Neural progenitor cell (in vitro differentiated cells): ENCODE measurements around the gene OR8H3. TPM values are rescaled to one million over a fixed set of nuclear protein-coding genes. Genes with fewer than 3 reads are reported as not detected.
A peak's percentile ranks its signal among the peaks of the same experiment; 100 is the strongest.

Experiments
- DNase-seq: peaks from one replicate; pipeline ENCODE4 v3.0.0-alpha.2; 2016; ENCODE audit warnings: low spot score
- H2AFZ ChIP-seq: fragments of 200-600 bp; sonication (generic); replicated peaks from 2 replicates; pipeline ENCODE4 v1.6.1; 2016; ENCODE audit warnings: antibody characterized with exemption
- H3F3A ChIP-seq: fragments of 200-600 bp; sonication (generic); 2 replicates; pipeline ENCODE4 v1.6.1; 2016; ENCODE audit warnings: antibody characterized with exemption, low read depth
- H3K27ac ChIP-seq: fragments of 200-600 bp; sonication (generic); 2 replicates; pipeline ENCODE4 v1.5.1; 2016; ENCODE audit warnings: mild to moderate bottlenecking
- H3K27me3 ChIP-seq: fragments of 200-600 bp; sonication (generic); 2 replicates; pipeline ENCODE4 v1.6.1; 2016; ENCODE audit warnings: mild to moderate bottlenecking, moderate library complexity
- H3K36me3 ChIP-seq: fragments of 200-600 bp; sonication (generic); 2 replicates; pipeline ENCODE4 v1.5.1; 2016
- H3K4me1 ChIP-seq: fragments of 200-600 bp; sonication (generic); 2 replicates; pipeline ENCODE4 v1.6.1; 2016; ENCODE audit warnings: mixed run types
- H3K4me2 ChIP-seq: fragments of 200-600 bp; sonication (generic); 2 replicates; pipeline ENCODE4 v1.6.1; 2016
- H3K4me3 ChIP-seq: fragments of 200-600 bp; sonication (generic); 2 replicates; pipeline ENCODE4 v1.5.1; 2016
- H3K79me2 ChIP-seq: fragments of 200-600 bp; sonication (generic); 2 replicates; pipeline ENCODE4 v1.6.1; 2016; ENCODE audit warnings: low read depth
- H3K9ac ChIP-seq: fragments of 200-600 bp; sonication (generic); 2 replicates; pipeline ENCODE4 v1.6.1; 2016
- H3K9me3 ChIP-seq: fragments of 200-600 bp; sonication (generic); 2 replicates; pipeline ENCODE4 v1.5.1; 2016; ENCODE audit warnings: low read depth
- H4K20me1 ChIP-seq: fragments of 200-600 bp; sonication (generic); 2 replicates; pipeline ENCODE4 v1.6.1; 2016; ENCODE audit warnings: low read depth
- H3K27ac Mint-ChIP-seq: 3 replicates; pipeline ENCODE4 v1.8.0; 2021; ENCODE audit warnings: mixed read lengths
- H3K27me3 Mint-ChIP-seq: 2 replicates; pipeline ENCODE4 v1.8.0; 2022; ENCODE audit warnings: low read depth, mild to moderate bottlenecking, inconsistent platforms, moderate library complexity, mixed read lengths; ENCODE audit not compliant: insufficient read depth
- H3K36me3 Mint-ChIP-seq: 3 replicates; pipeline ENCODE4 v1.8.0; 2021; ENCODE audit warnings: mixed read lengths
- H3K4me1 Mint-ChIP-seq: 3 replicates; pipeline ENCODE4 v1.8.0; 2021; ENCODE audit warnings: mixed read lengths
- H3K4me3 Mint-ChIP-seq: 3 replicates; pipeline ENCODE4 v1.8.0; 2021; ENCODE audit warnings: mild to moderate bottlenecking, moderate library complexity, mixed read lengths
- H3K9me3 Mint-ChIP-seq: 3 replicates; pipeline ENCODE4 v1.8.0; 2020; ENCODE audit warnings: mixed read lengths
- CTCF ChIP-seq: fragments of 200-600 bp; sonication (generic); IDR thresholded peaks from 2 replicates; pipeline ENCODE4 v1.5.1; 2017; ENCODE audit warnings: antibody characterized with exemption, mild to moderate bottlenecking
- EZH2 ChIP-seq: fragments of 200-600 bp; sonication (generic); IDR thresholded peaks from 2 replicates; pipeline ENCODE4 v1.6.1; 2017; ENCODE audit warnings: antibody characterized with exemption, mild to moderate bottlenecking, moderate library complexity
- EZH2phosphoT487 ChIP-seq: fragments of 200-600 bp; sonication (generic); IDR thresholded peaks from 2 replicates; pipeline ENCODE4 v1.6.1; 2017; ENCODE audit warnings: antibody characterized with exemption
- total RNA-seq: library from RNA; depleted of rRNA; stranded (reverse); fragments of >200 nt; gene quantifications from 2 replicates; pipeline ENCODE4 v1.2.3, GENCODE V29; 2015; ENCODE audit warnings: low replicate concordance

OR8H3 gene
- not detected in 2 replicates for total RNA-seq

- no peaks in the 10 kb centered on the region for H3K36me3 ChIP-seq
- Mint-ChIP-seq H3K4me3 (no peak within 1 kb of the TSS), H3K9me3 (peaks cover 3% of the 10 kb centered on the region), H3K27me3 (no peaks in the 10 kb centered on the region), H3K36me3 (no peaks in the 10 kb centered on the region), H3K27ac (no peak within 1 kb of the TSS), H3K4me1 (no peaks in the 10 kb centered on the region)
- no peak for DNase-seq
- no peaks in the 10 kb centered on the region for H3K9me3 ChIP-seq
- no peak within 1 kb of the TSS for H3K4me3 ChIP-seq
- no peaks in the 10 kb centered on the region for H3F3A ChIP-seq
- no peaks in the 10 kb centered on the region for H3K79me2 ChIP-seq
- no peaks in the 10 kb centered on the region for H4K20me1 ChIP-seq
- H2AFZ ChIP-seq, result no peak within 1 kb of the TSS
- TF ChIP-seq EZH2phosphoT487 (no peak), EZH2 (no peak), CTCF (no peak)
- no peak within 1 kb of the TSS for H3K4me2 ChIP-seq
- H3K27me3 ChIP-seq, result no peaks in the 10 kb centered on the region
- no peak within 1 kb of the TSS for H3K27ac ChIP-seq
- no peak within 1 kb of the TSS for H3K9ac ChIP-seq
- H3K4me1 ChIP-seq, result no peaks in the 10 kb centered on the region
These were observed at the start of gene OR8H3 for GRCh38 chr11:56122073-56122472. TSS of gene OR8H3 (plus strand) at chr11:56122373. CDS start at chr11:56122373, 0 bp downstream.

- DNase-seq, result no peak
- Histone ChIP-seq H3K9ac (no peak overlapping the region), H2AFZ (no peak overlapping the region), H3K4me2 (no peak overlapping the region), H3F3A (no peaks in the 10 kb centered on the region), H3K27me3 (no peaks in the 10 kb centered on the region), H4K20me1 (no peaks in the 10 kb centered on the region), H3K36me3 (no peaks in the 10 kb centered on the region), H3K4me3 (no peak overlapping the region), H3K27ac (no peak overlapping the region), H3K79me2 (no peaks in the 10 kb centered on the region), H3K4me1 (no peaks in the 10 kb centered on the region), H3K9me3 (no peaks in the 10 kb centered on the region)
- Mint-ChIP-seq H3K36me3 (no peaks in the 10 kb centered on the region), H3K27ac (no peak overlapping the region), H3K4me1 (no peaks in the 10 kb centered on the region), H3K9me3 (peaks cover 2% of the 10 kb centered on the region), H3K4me3 (no peak overlapping the region), H3K27me3 (no peaks in the 10 kb centered on the region)
- TF ChIP-seq CTCF, result no peak
These were observed 32.5 kb upstream of the OR8H3 start for GRCh38 chr11:56089697-56090096.

GRCh38 chr11:56093008-56093407 lies 29.2 kb upstream of the OR8H3 start, which contains the start of gene OR8I2:
TSS of gene OR8I2 (plus strand) at chr11:56093308. CDS start at chr11:56093308, 0 bp downstream.
- Histone ChIP-seq H3K27me3 (no peaks in the 10 kb centered on the region), H3K4me2 (no peak within 1 kb of the TSS), H3K79me2 (no peaks in the 10 kb centered on the region), H3K4me3 (no peak within 1 kb of the TSS), H3K9me3 (no peaks in the 10 kb centered on the region), H3K27ac (no peak within 1 kb of the TSS), H4K20me1 (no peaks in the 10 kb centered on the region), H3F3A (no peaks in the 10 kb centered on the region), H3K4me1 (no peaks in the 10 kb centered on the region), H3K36me3 (no peaks in the 10 kb centered on the region), H2AFZ (peak within 1 kb of the TSS; percentile 70), H3K9ac (no peak within 1 kb of the TSS)
- no peaks in the 10 kb centered on the region for H3K27me3 Mint-ChIP-seq
- H3K4me3 Mint-ChIP-seq, result no peak within 1 kb of the TSS
- TF ChIP-seq CTCF (no peak), EZH2 (no peak), EZH2phosphoT487 (no peak)
- no peak within 1 kb of the TSS for H3K27ac Mint-ChIP-seq
- H3K9me3 Mint-ChIP-seq, result peaks cover 2% of the 10 kb centered on the region
- DNase-seq, result no peak
- H3K36me3 Mint-ChIP-seq, result no peaks in the 10 kb centered on the region
- H3K4me1 Mint-ChIP-seq, result no peaks in the 10 kb centered on the region
